ENCODE data around the gene TMEM37.
"Not testable (repeated sequence)": the region's sequence is repeated elsewhere in the genome, so short reads cannot be mapped to it uniquely, and the experiment has no call there.

Gene TMEM37

GRCh38 chr2:119402645-119403560 is 28.8 kb upstream of the TMEM37 start:
- no peak for DNase-seq (ENCODE audit: low read depth)
- H3K9me3 ChIP-seq (ENCODE audit: control insufficient read depth, low read length), result peaks cover 5% of the 10 kb centered on the region
- H3K36me3 ChIP-seq (ENCODE audit: control insufficient read depth, insufficient read depth, low read length, severe bottlenecking), result no peaks in the 10 kb centered on the region
- H3K4me1 ChIP-seq (ENCODE audit: control insufficient read depth, insufficient read depth, low read length), result peaks cover 9% of the 10 kb centered on the region
- H3K4me3 ChIP-seq (ENCODE audit: low read length), result no peak overlapping the region
- peak overlapping the region; percentile 13 for H3K9ac ChIP-seq (ENCODE audit: low read length)
- H3K27me3 ChIP-seq (replicated peaks; ENCODE audit: control insufficient read depth, insufficient read depth, low read length), result peaks cover 27% of the 10 kb centered on the region

GRCh38 chr2:119403618-119404017 is 28.0 kb upstream of the TMEM37 start:
- not testable (repeated sequence) for H3K4me1 ChIP-seq (ENCODE audit: control insufficient read depth, insufficient read depth, low read length); DNase-seq (ENCODE audit: low read depth); H3K9ac ChIP-seq (ENCODE audit: low read length); H3K4me3 ChIP-seq (ENCODE audit: low read length); H3K9me3 ChIP-seq (ENCODE audit: control insufficient read depth, low read length); H3K36me3 ChIP-seq (ENCODE audit: control insufficient read depth, insufficient read depth, low read length, severe bottlenecking)
- H3K27me3 ChIP-seq (replicated peaks; ENCODE audit: control insufficient read depth, insufficient read depth, low read length), result peaks cover 25% of the 10 kb centered on the region

- peaks cover 5% of the 10 kb centered on the region for H3K9me3 ChIP-seq (ENCODE audit: control insufficient read depth, low read length)
- no peaks in the 10 kb centered on the region for H3K36me3 ChIP-seq (ENCODE audit: control insufficient read depth, insufficient read depth, low read length, severe bottlenecking)
- no peak overlapping the region for H3K9ac ChIP-seq (ENCODE audit: low read length)
- peaks cover 9% of the 10 kb centered on the region for H3K4me1 ChIP-seq (ENCODE audit: control insufficient read depth, insufficient read depth, low read length)
- no peak overlapping the region for H3K4me3 ChIP-seq (ENCODE audit: low read length)
- DNase-seq (ENCODE audit: low read depth), result no peak
- peaks cover 18% of the 10 kb centered on the region for H3K27me3 ChIP-seq (replicated peaks; ENCODE audit: control insufficient read depth, insufficient read depth, low read length)
Measured at GRCh38 chr2:119405151-119405550, 26.5 kb upstream of the TMEM37 start.

GRCh38 chr2:119407430-119408220 is 24.0 kb upstream of the TMEM37 start:
- H3K9ac ChIP-seq (ENCODE audit: low read length), result no peak overlapping the region
- peaks cover 9% of the 10 kb centered on the region for H3K9me3 ChIP-seq (ENCODE audit: control insufficient read depth, low read length)
- no peaks in the 10 kb centered on the region for H3K36me3 ChIP-seq (ENCODE audit: control insufficient read depth, insufficient read depth, low read length, severe bottlenecking)
- H3K4me3 ChIP-seq (ENCODE audit: low read length), result no peak overlapping the region
- H3K4me1 ChIP-seq (ENCODE audit: control insufficient read depth, insufficient read depth, low read length), result peaks cover 7% of the 10 kb centered on the region
- peaks cover 25% of the 10 kb centered on the region for H3K27me3 ChIP-seq (replicated peaks; ENCODE audit: control insufficient read depth, insufficient read depth, low read length)
- peak; percentile 83 for DNase-seq (ENCODE audit: low read depth)

GRCh38 chr2:119408221-119408619 is 23.4 kb upstream of the TMEM37 start:
- no peak overlapping the region for H3K9ac ChIP-seq (ENCODE audit: low read length)
- no peaks in the 10 kb centered on the region for H3K36me3 ChIP-seq (ENCODE audit: control insufficient read depth, insufficient read depth, low read length, severe bottlenecking)
- H3K4me1 ChIP-seq (ENCODE audit: control insufficient read depth, insufficient read depth, low read length), result peaks cover 1% of the 10 kb centered on the region
- H3K4me3 ChIP-seq (ENCODE audit: low read length), result no peak overlapping the region
- peak; percentile 35 for DNase-seq (ENCODE audit: low read depth)
- peaks cover 25% of the 10 kb centered on the region for H3K27me3 ChIP-seq (replicated peaks; ENCODE audit: control insufficient read depth, insufficient read depth, low read length)
- H3K9me3 ChIP-seq (ENCODE audit: control insufficient read depth, low read length), result peaks cover 9% of the 10 kb centered on the region

- H3K9me3 ChIP-seq (ENCODE audit: control insufficient read depth, low read length), result peaks cover 12% of the 10 kb centered on the region
- no peak overlapping the region for H3K9ac ChIP-seq (ENCODE audit: low read length)
- DNase-seq (ENCODE audit: low read depth), result no peak
- no peaks in the 10 kb centered on the region for H3K36me3 ChIP-seq (ENCODE audit: control insufficient read depth, insufficient read depth, low read length, severe bottlenecking)
- H3K4me3 ChIP-seq (ENCODE audit: low read length), result no peak overlapping the region
- H3K4me1 ChIP-seq (ENCODE audit: control insufficient read depth, insufficient read depth, low read length), result peaks cover 6% of the 10 kb centered on the region
- peaks cover 22% of the 10 kb centered on the region for H3K27me3 ChIP-seq (replicated peaks; ENCODE audit: control insufficient read depth, insufficient read depth, low read length)
Measured at GRCh38 chr2:119409506-119409905, 22.1 kb upstream of the TMEM37 start.

- peaks cover 9% of the 10 kb centered on the region for H3K4me1 ChIP-seq (ENCODE audit: control insufficient read depth, insufficient read depth, low read length)
- no peak overlapping the region for H3K9ac ChIP-seq (ENCODE audit: low read length)
- no peaks in the 10 kb centered on the region for H3K36me3 ChIP-seq (ENCODE audit: control insufficient read depth, insufficient read depth, low read length, severe bottlenecking)
- no peak for DNase-seq (ENCODE audit: low read depth)
- no peak overlapping the region for H3K4me3 ChIP-seq (ENCODE audit: low read length)
- peaks cover 17% of the 10 kb centered on the region for H3K9me3 ChIP-seq (ENCODE audit: control insufficient read depth, low read length)
- peaks cover 9% of the 10 kb centered on the region for H3K27me3 ChIP-seq (replicated peaks; ENCODE audit: control insufficient read depth, insufficient read depth, low read length)
Measured at GRCh38 chr2:119414894-119415293, 16.8 kb upstream of the TMEM37 start.

- Histone ChIP-seq H3K27me3 (replicated peaks; ENCODE audit: control insufficient read depth, insufficient read depth, low read length) (peaks cover 9% of the 10 kb centered on the region), H3K36me3 (ENCODE audit: control insufficient read depth, insufficient read depth, low read length, severe bottlenecking) (no peaks in the 10 kb centered on the region), H3K9me3 (ENCODE audit: control insufficient read depth, low read length) (peaks cover 17% of the 10 kb centered on the region), H3K4me3 (ENCODE audit: low read length) (no peak overlapping the region), H3K9ac (ENCODE audit: low read length) (no peak overlapping the region), H3K4me1 (ENCODE audit: control insufficient read depth, insufficient read depth, low read length) (peaks cover 15% of the 10 kb centered on the region)
- no peak for DNase-seq (ENCODE audit: low read depth)
Measured at GRCh38 chr2:119415630-119416029, 16.0 kb upstream of the TMEM37 start.

GRCh38 chr2:119416299-119416923 is 15.2 kb upstream of the TMEM37 start:
- Histone ChIP-seq H3K9me3 (ENCODE audit: control insufficient read depth, low read length) (peaks cover 21% of the 10 kb centered on the region), H3K27me3 (replicated peaks; ENCODE audit: control insufficient read depth, insufficient read depth, low read length) (peaks cover 4% of the 10 kb centered on the region), H3K4me3 (ENCODE audit: low read length) (no peak overlapping the region)

GRCh38 chr2:119417908-119418307 is 13.7 kb upstream of the TMEM37 start:
- Histone ChIP-seq H3K36me3 (ENCODE audit: control insufficient read depth, insufficient read depth, low read length, severe bottlenecking) (no peaks in the 10 kb centered on the region), H3K27me3 (replicated peaks; ENCODE audit: control insufficient read depth, insufficient read depth, low read length) (peaks cover 10% of the 10 kb centered on the region), H3K4me1 (ENCODE audit: control insufficient read depth, insufficient read depth, low read length) (peaks cover 19% of the 10 kb centered on the region), H3K9me3 (ENCODE audit: control insufficient read depth, low read length) (peaks cover 33% of the 10 kb centered on the region), H3K9ac (ENCODE audit: low read length) (no peak overlapping the region), H3K4me3 (ENCODE audit: low read length) (no peak overlapping the region)
- DNase-seq (ENCODE audit: low read depth), result no peak

More at GRCh38 chr2:119416299-119416923, 15.2 kb upstream of the TMEM37 start:
- Histone ChIP-seq H3K4me1 (ENCODE audit: control insufficient read depth, insufficient read depth, low read length) (peaks cover 19% of the 10 kb centered on the region), H3K9ac (ENCODE audit: low read length) (no peak overlapping the region), H3K36me3 (ENCODE audit: control insufficient read depth, insufficient read depth, low read length, severe bottlenecking) (no peaks in the 10 kb centered on the region)
- no peak for DNase-seq (ENCODE audit: low read depth)

- Histone ChIP-seq H3K4me3 (ENCODE audit: low read length) (no peak overlapping the region), H3K9me3 (ENCODE audit: control insufficient read depth, low read length) (peaks cover 34% of the 10 kb centered on the region), H3K4me1 (ENCODE audit: control insufficient read depth, insufficient read depth, low read length) (peaks cover 16% of the 10 kb centered on the region), H3K9ac (ENCODE audit: low read length) (no peak overlapping the region), H3K27me3 (replicated peaks; ENCODE audit: control insufficient read depth, insufficient read depth, low read length) (peaks cover 10% of the 10 kb centered on the region), H3K36me3 (ENCODE audit: control insufficient read depth, insufficient read depth, low read length, severe bottlenecking) (no peaks in the 10 kb centered on the region)
- DNase-seq (ENCODE audit: low read depth), result no peak
Measured at GRCh38 chr2:119419065-119419464, 12.6 kb upstream of the TMEM37 start.

All from adipocyte (in vitro differentiated cells).